Hematopoietic multipotent progenitor cell treated with erythropoietin and hydrocortisone succinate and interleukin-3 and kit ligand, for 15 days (in vitro differentiated cells): ENCODE measurements around the gene LRRC59.

Experiments used
- DNase-seq: peaks from one replicate; pipeline ENCODE4 v3.0.0-alpha.2; 2015; ENCODE audit warnings: low spot score

Gene LRRC59

DNA sequence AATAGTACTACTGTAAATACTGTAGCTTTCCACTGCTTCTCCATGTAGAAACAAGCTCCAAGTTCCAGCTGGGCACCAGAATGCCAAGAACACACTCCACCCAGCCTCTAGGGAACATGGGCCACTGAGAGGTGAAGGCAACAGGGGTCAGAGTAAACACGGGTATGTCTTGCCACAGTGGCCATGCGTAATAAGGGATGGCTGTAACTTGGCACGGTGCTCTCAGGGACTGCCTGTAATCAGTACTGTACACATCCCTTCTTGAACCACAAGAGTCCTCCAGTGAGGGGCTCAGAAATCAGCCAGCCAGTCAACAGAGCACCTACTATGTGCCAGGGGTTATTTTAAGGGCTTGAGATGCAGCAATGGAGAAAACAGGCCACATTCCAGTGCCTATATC, 10.8 kb downstream of the LRRC59 start:
- no peak for DNase-seq

DNA sequence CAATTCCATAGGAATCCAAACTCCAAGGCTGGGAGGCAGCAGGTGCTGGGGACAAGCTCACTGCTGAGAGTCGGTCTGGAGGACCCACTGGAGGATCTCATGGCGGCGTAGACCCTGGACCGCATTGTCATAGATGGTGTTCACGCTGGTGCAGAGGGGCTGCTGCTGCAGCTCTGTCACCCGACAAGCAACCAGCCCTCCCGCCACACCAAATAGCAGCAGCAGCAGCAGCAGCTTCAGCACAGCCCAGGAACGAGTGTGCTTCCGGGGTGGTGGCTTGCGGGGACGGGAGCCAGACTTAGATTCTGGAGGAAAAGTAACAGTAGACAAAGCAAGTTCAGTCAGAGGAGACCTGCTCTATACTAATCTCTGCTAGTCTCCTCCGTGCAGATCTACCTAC, 14.4 kb downstream of the LRRC59 start:
- DNase-seq: no peak

DNA sequence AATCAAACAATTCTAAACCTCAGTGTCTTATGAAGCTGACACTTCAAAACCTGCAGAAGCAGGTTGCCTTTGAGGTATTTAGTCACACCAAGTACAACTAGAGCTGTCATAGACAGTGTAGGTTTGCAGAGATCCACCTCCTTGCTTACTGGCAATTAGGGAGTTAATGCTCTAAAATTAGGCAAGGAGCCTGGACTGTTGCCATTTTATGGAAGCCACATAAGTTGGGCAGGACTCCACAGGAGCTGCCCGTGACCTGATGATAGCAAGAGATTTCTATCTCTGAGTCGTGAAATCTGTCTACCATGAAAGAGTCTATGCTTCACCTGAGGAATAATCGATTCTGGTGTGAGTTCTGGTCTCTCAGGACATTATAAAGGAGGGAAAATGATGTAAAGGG, 15.4 kb downstream of the LRRC59 start:
- no peak for DNase-seq

DNA sequence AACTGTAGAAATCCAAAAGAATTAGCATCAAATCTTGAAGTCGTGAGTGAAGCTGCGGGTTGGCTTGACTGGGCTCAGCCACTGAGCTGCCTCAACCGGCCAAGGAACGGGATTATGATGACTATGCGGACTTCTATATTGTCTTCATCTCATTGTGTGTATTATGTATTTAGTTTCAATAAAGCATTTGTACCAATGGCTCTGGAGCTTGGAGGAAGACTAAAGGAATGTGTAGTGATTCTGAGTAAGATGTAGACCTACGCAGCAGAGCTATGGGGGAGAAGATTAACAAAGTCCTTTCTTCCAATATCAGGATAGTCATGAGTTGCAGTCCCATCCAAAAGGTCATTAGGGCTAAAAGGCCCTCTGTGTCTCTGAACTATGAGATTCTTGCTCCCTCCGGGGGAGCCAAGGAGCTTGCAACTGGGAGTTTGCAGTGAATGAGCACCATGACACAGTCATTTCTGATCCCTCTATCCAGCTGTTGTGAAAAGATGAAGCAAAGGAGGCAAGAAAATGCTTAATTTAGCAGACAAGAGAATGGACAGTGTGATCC, 16.0 kb downstream of the LRRC59 start:
- DNase-seq: no peak

DNA sequence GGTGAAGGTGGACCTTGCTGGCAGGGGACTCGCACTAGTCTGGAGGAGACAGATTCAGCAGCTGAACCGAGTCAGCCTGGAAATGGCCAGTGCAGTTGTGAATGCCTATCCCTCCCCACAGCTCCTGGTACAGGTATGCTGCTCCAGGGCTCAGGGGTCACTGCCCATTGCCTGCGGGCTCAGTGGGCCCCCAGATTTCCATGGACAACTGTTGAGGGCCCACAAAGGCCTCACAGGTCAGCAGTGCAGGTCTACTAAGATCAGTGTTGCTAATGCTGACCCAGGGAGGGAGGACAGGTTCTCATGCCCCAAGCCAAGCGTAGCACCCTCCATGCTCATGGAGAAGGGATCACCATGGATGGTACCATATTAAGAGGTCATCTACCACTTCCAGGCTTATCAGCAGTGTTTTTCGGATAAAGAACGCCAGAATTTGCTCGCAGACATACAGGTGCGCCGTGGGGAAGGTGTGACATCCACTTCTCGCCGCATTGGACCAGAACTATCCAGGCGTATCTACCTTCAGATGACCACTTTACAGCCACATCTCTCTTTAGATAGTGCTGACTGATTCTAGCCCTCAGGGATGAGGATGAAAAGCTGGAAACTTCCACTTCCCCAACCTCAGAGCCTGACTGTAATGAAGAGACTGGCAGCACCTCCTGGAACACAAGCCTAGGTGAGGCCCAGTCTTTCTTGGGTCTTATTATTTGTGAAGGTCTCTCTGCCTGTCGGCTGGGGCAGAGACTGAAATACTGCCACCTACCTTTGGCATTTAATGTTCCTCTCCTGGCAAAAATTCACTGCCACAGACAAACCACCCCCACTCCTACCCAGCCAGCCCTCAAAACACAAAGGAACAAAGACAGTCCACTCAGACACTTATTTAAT, 16.7 kb downstream of the LRRC59 start:
- no peak for DNase-seq

DNA sequence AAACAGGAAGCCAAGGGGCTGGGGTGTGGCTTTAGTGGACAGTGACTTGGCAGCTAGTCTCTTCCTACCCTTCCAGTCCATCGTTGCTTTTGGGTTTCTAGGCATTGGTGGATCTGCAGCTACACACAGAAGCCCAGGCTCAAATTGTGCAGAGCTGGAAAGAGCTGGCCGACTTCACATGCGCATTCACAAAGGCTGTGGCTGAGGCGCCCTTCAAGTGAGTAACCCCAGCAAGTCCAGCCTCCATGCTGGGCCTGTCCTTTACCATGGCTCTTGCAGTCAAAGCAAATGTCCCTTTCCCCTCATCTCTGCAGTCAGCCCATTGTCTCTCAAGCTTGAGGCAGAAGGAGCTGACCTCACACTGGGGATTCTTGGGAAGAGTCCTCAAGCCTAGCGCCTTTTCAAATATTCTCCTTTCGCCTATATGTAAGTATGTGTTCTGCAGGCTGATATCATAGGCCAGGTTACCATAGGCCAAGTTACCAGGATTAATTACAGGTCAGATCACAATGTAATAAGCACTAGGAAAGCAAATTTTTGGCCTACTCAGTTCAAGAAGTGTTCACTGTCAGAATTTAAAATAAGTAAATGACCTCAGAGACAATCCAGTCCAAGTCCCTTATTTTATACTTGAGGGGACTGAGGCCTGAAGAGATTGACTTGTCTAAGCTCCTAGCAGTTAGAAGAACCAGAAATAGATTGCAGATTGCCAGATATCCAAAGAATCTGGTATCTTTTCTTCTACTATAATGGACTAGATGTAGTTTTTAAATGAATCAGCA, 17.8 kb downstream of the LRRC59 start:
- no peak for DNase-seq

DNA sequence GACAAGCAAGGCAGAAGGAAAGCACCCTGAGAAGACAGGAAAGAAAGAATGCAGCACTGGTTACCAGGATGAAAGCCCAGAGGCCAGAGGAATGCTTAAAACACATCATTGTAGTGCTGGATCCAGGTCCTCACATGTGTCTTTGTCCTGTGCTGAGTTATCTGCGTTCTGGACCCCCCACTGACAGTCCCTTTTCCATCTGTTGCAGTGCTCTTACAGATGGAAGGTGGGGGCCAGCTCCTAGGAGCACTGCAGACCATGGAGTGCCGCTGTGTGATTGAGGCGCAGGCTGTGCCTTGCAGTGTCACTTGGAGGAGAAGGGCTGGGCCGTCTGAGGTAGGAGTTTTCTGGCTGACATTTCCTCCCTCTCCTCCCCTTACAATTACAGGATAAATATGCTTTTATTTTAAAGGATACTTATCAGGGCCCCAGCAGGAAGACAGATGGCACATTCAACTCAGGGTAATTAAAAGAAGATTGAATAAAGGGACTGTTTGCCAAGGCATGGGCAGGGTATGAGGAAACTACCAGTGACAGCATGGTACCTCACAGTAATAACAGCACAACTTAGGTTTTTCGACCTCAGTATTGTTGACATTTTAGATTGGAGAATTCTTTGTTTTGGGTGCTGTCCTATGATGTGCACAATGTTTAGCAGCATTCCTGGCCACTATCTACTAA, 21.3 kb downstream of the LRRC59 start:
- DNase-seq: no peak

DNA sequence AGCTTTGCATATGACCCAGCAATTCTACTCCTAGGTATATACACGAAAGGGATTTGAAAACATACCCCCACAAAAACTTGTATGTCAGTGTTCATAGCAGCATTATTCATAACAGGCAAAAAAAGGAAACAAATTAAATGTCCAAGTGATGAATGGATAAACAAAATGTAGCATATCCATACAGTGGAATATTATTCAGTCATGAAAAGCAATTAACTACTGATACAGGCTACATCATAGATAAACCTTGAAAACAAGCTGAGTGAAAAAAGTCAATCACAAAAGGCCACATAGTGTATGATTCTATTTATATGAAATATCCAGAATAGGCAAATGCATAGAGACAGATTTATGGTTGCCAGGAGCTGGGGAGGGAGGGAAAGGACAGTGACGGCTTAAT, 23.6 kb downstream of the LRRC59 start:
- DNase-seq: no peak

DNA sequence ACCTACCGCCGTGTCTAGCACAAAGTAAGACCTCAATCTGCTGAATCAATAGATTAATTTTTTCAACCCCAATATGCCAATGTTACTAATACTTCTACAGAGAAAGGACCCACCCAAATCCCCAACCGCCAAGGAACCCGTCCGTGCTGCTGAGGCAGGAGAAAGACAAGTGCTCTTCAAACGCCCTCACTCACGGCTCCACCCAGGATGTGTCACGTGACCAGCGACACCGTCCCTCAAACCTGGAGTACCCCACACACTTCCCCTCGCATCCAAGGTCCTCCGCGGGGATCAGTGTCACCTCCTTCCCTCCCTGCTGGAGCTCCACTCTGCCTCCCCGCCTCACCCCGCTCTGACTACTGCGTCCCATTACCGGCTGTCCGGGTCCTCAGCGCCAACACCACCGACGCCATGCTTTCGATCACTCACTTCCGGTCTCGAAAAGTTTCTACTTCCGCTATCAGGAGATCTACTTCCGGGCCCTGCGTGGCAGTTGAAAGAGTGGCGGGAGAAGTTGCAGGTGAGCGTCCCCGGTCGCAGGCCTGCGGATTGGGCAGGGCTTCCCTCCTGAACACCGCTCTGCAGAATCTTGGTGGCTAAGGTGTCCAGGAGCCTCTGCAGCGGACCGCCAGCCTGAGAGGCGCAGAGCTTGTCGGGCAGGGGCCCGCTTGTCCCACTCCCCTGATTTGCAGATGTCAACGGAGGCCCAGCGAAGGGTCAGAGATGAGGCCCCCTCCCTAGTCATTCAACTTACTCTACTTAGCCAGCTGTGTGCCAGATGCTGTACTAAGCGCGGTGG, 24.4 kb downstream of the LRRC59 start, which contains the start of the genes EME1 and MRPL27:
TSS of gene EME1 (plus strand) at position 472 of the 799 bp plus-strand sequence. CDS start 1,980 bp downstream, outside the sequence.
TSS of gene MRPL27 (minus strand) at position 427 of the 799 bp plus-strand sequence. CDS start at position 413, 14 bp downstream.
- DNase-seq: peak; percentile 92

DNA sequence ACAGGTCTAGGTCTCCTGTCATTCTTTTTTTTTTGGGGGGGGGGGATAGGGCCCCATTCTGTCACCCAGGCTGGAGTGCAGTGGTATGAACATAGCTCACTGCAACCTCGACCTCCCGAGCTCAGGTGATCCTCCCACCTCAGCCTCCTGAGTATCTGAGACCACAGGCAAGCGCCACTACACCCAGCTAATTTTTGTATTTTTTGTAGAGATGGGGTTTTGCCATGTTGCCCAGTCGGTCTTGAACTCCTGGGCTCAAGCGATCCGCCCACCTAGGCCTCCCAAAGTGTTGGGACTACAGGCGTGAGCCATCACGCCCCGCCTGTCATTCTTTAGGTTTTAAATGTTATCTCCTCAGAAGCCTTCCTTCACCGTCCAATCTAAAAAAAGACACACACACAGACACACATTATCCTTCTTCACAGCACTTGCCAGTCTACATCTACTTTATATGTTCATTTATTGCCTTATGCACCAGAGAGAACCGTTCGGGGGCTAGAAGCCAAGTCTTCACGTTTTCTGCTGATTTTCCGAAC, 25.0 kb downstream of the LRRC59 start:
- no peak for DNase-seq

DNA sequence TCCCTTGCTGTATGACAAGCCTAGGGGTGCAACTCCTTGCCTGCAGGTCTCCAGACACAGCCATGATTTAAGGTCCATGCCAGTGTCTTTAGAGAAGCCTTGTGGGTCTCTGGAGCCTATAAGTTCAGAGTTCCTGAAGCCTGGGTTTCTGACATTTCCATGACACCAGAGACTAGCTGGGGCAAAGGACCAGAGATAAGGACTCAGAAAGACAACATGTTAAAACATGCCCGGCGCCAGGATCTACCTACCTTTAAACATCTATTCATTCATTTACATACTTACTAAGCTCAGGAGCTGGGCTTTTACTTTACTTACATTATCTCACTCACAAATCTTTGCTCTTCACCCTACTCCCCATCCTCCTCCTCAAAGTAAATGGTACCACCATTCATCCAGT, 25.8 kb downstream of the LRRC59 start:
- DNase-seq: peak; percentile 22

DNA sequence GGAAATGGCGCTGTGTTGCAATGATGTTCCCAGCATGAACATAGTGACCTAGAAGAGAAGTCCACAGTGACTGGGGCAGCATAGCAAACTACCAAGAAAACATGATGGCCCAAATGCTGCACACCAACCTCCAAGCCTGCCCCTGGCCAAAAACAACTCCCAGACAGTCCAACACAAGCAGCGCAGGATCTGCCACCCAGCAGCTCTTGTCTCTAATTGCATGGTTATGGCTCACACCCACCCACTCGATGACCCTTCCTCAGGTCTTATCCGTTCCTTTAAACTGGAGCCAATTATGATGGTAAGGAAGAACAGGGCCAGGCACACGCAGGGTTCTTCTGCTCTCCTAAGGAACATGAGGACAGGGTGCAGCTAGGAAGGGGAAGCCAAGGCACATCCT, 27.3 kb downstream of the LRRC59 start:
- DNase-seq: no peak

DNA sequence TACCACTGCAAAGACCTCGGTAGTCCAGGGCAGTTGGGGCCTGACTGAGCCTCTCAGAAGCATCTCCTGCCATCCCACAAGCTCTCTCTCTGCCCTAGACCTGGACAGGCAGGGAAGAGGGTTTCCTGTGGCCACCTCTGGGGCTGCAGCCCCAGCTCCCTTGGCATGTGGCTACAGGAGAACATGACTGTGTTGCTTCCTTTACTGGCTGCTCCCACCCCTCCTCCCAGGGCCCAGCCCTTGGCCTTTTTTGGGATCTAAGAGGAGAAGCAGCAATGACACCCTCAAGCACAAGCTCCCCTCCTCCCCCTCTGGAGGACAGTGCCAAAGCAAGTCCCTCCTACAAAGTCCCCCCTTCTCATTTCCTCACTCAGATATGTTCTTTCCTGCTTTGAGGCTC, 29.9 kb downstream of the LRRC59 start:
- no peak for DNase-seq

DNA sequence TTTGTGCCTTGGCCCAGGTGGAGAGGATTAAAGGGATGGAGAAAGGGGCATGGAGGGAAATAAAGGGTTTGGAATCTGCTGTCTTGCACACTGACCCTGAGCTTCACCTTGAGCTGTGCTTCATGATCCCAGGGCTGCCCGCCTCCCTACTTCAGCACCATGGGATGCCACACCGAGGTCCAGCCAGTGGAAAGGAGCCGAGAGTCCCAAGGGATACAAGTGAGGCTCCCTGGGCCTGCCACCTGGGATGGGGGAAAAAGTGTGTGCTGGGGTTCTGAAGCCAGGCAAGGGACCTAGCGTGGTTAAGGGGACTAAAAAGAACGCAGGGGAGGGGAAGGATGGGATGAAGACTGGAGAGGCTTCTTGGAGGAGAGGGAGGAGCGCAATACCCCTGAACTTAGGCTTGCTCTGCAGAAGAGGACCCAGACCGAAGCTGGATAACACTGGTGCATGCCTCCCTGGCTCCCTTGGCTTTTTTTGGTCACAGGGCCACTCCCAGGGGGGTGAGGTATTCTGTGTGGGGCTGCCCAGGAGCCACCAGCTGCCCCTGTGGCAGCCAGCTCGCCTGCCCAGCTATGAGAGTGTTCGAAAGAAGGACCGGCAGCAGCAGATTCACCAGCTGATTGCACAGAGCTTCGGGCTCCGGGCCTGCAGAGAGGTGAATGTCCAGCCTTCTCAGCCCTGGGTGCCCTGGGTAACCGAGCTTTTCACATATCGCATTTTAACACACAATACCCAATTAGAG, 31.5 kb downstream of the LRRC59 start:
- DNase-seq: no peak

DNA sequence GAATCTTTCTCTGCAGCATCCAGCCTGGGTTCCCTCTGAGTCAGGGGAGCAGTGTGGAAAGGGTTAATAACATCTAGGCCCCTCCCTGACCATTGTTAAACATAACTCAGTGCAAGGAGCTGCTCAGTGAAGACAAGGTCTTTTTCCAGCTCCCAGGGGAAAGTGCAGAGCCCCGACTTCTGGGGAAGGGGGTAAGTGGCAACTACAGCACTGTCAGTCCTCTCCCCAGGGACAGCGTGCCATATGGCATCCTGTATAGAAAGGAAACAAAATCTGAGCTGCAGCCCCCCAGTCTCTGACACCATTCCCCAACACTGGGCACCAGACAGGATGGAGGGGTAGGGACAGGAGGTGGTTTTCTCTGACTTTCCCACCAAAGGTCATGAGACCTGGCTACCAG, 32.2 kb downstream of the LRRC59 start:
- no peak for DNase-seq

DNA sequence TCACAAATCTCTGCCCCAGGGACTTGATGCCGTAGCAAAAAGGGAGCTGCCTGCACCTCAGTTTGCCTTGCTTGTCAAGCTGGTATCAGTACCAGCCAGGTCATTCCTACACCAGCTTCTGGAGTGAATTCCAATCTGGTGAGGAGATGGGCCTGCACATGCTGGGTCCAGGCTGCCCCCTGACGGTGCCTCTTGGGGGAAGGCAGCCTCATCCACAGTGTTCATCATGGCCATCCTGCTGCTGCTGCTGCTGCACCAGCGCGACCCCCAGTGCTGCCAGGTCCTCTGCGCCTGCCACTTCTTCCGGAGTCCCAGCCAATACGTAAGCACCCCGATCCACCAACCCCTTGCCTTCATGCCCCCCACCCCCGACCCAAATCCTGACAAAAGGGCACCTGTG, 32.6 kb downstream of the LRRC59 start:
- no peak for DNase-seq

DNA sequence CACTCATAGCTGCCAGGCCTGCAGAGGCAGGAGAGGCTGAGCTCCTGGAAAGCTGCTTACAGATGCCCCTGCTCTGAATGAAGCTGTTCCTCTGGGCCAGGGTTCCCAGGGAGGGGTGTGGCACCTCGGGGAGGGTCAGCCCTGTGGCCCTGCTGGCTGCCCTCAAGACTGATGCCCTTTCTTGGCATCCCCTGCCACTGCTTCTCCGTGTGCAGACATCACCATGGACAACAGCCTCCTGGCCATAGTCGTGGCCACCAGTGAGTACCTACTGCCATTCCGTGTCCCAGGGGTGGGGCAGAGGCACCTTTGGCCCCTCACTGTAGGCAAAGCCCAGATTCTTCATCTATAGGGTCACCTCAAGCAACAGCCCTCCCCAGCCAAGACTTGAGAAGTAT, 33.3 kb downstream of the LRRC59 start:
- DNase-seq: no peak

DNA sequence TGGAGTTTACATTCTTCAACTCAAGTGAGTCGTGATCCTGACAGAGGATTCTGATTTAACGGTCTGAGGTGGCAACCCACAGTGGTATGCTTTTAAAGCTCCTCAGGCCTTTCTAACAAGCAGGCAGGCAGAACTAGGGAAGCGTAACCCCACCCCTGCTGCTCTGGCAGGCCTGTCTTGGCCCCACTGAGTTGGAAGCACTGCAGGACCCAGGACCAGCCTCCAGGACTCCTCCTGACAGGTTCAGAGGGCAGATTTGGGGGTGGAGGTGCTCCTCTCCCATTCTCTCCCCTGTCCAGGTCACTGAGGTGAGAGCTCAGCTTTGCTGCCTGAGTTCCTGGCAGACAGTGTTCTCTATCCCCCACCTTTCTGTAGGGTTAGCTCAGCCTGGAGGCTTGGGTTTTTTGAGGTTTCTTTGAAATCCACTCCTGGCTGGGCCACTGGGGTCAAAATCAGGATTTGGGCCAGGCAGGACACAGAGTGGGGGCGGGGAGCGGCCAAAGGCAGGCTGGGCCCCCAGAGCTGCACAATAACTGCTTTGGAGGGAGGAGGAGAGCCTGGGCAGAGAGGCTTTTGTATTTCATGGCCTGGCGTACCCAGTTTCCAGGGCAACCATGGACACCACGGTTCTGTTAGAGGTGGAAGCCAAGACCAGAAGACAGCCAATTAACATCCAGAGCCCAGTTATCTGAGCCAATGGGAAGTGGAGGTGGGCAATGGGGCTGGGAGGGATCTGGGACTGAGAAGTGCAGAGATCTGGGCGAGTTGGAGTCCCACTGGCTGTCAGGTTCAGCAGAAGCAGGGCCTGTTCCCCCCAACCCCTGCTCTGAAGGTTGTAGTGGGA, 33.9 kb downstream of the LRRC59 start:
- no peak for DNase-seq

DNA sequence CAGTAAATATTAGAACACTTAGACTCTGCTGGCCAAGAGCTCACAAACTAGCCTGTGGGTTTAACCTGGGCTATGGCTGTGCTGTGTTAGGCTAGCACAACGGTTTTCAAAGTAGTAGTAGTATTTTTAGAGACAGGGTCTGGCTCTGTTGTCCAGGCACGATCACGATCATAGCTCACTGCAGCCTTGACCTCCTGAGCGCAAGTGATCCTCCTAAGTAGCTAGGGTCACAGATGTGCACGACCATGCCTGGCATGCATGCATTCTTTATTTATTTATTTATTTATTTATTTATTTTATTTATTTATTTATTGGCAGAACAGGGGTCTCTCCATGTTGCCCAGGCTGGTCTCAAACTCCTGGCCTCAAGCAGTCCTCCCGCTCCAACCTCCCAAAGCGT, 34.7 kb downstream of the LRRC59 start:
- DNase-seq: no peak
